ENCODE results near the gene CRAMP1. TPM values are rescaled to one million over a fixed set of nuclear protein-coding genes. Genes with fewer than 3 reads are reported as not detected.

Gene CRAMP1
- total and polyA plus RNA-seq, 2 of the 8 experiments (the other 6 are each of a cell fraction or from before 2014, with no cell fraction given), result 19.2 to 23.2 TPM

GRCh38 chr16:1651094-1651973, 39.2 kb downstream of the CRAMP1 start:
- no peak overlapping the region for H4K8ac ChIP-seq (ENCODE audit: extremely low read depth, insufficient read depth, low read length)
- H2BK15ac ChIP-seq (ENCODE audit: low read length), result no peak overlapping the region
- H4K5ac ChIP-seq (ENCODE audit: insufficient read length, low read depth, low read length), result no peak overlapping the region
- TF ChIP-seq BCL11A (IDR thresholded peaks at IDR 0.05; ENCODE audit: low read depth in 2 of 2, low read length in 2 of 2) (no peak), RXRA (IDR thresholded peaks at IDR 0.05; ENCODE audit: insufficient read depth, low read depth, low read length) (peak; percentile 90; the same call in 1 of the 2 replicates)
- H3K79me2 ChIP-seq (ENCODE audit: control insufficient read depth in 1 of 2, insufficient read depth in 2 of 2, low read length in 2 of 2), result peaks cover 0 to 3% of the 10 kb centered on the region in 2 experiments; a peak in 1 of 4 replicates
- H3K4me1 ChIP-seq (replicated peaks in 1 of 4; ENCODE audit: control insufficient read depth in 3 of 4, insufficient read depth in 4 of 4, low read length in 3 of 4), result no peaks in the 10 kb centered on the region
- H3K27me3 ChIP-seq (replicated peaks in 1 of 4; ENCODE audit: control insufficient read depth in 3 of 4, extremely low read depth in 1 of 4, insufficient read depth in 3 of 4, low read length in 3 of 4), result no peaks in the 10 kb centered on the region
- H3K27ac ChIP-seq (ENCODE audit: low read depth, low read length), result no peak overlapping the region
- no peak overlapping the region for H3K14ac ChIP-seq (ENCODE audit: insufficient read length)
- no peak overlapping the region; a peak in 1 of 7 replicates for H3K9ac ChIP-seq (replicated peaks in 1 of 4; ENCODE audit: extremely low read depth in 1 of 4, low read depth in 3 of 4, low read length in 3 of 4)
- 91% methylated on average over 12 of the region's 12 CpGs; no CpG with 5 or more reads in 1 of the 2 experiments for WGBS, 2 experiments (ENCODE audit: extremely low coverage in 1 of 2, insufficient coverage in 1 of 2, insufficient read length in 1 of 2, insufficient replicate concordance in 2 of 2, low coverage in 1 of 2, low lambda C conversion rate in 2 of 2, missing lambda C conversion rate in 1 of 2)
- no peak overlapping the region for H3K56ac ChIP-seq (replicated peaks; ENCODE audit: insufficient read length, low read depth, low read length)
- no peaks in the 10 kb centered on the region for H3K9me3 ChIP-seq (ENCODE audit: insufficient read depth in 2 of 2, low read depth in 1 of 2, low read length in 1 of 2)
- no peak overlapping the region for H3K23ac ChIP-seq (ENCODE audit: insufficient read length)
- no peak overlapping the region for H2AFZ ChIP-seq (ENCODE audit: low read length)
- H2BK5ac ChIP-seq (ENCODE audit: low read depth, low read length), result no peak overlapping the region; the same call in 1 of the 2 replicates
- H2AK5ac ChIP-seq (ENCODE audit: low read depth, low read length), result no peak overlapping the region
- no peak overlapping the region for H2BK12ac ChIP-seq (ENCODE audit: low read depth, low read length)
- no peak overlapping the region for H3K4me3 ChIP-seq (ENCODE audit: extremely low read depth in 1 of 4, insufficient read depth in 2 of 4, low read depth in 3 of 4, low read length in 4 of 4)
- FAIRE-seq, result no peak
- H2BK20ac ChIP-seq (ENCODE audit: low read length), result no peak overlapping the region
- H3K18ac ChIP-seq (ENCODE audit: extremely low read depth, low read length), result no peak overlapping the region
- H4K91ac ChIP-seq (replicated peaks; ENCODE audit: insufficient read length, low read length), result no peak overlapping the region
- POLR2A ChIA-PET (ENCODE audit: partially characterized antibody), result interaction anchor here (1.2 to 1.9 kb wide), 3 partner anchors 7 to 72 kb away, joined by 3 to 5 read pairs (median 4); no protein-coding TSS in a partner anchor
- no peaks in the 10 kb centered on the region for H3K23me2 ChIP-seq (ENCODE audit: low read depth, low read length)
- H2BK120ac ChIP-seq (replicated peaks; ENCODE audit: low read depth, low read length), result no peak overlapping the region
- H3K4ac ChIP-seq (replicated peaks; ENCODE audit: insufficient read length, low read depth, low read length), result no peak overlapping the region
- peaks cover 10 to 28% (median 26%) of the 10 kb centered on the region in 4 experiments; a peak in 7 of 8 replicates for H3K36me3 ChIP-seq (ENCODE audit: control insufficient read depth in 2 of 4, insufficient read depth in 4 of 4, low read length in 3 of 4)
- DNase-seq (ENCODE audit: low read depth in 1 of 2, low spot score in 2 of 2), result no peak
- peaks cover 5 to 29% of the 10 kb centered on the region in 2 experiments for H4K20me1 ChIP-seq (replicated peaks in 1 of 2; ENCODE audit: control insufficient read depth in 1 of 2, insufficient read depth in 2 of 2, low read length in 2 of 2)
- CTCF ChIA-PET (ENCODE audit: partially characterized antibody), result no interaction called here
- no peak overlapping the region for H3K4me2 ChIP-seq (ENCODE audit: insufficient read depth in 1 of 2, low read depth in 2 of 2, low read length in 2 of 2)
- peaks cover 13% of the 10 kb centered on the region; the same call in 1 of the 2 replicates for H3K79me1 ChIP-seq (ENCODE audit: low read depth, low read length)
